GM12878 (cell line): Measurements from ENCODE around the gene AAR2. TPM values are rescaled to one million over a fixed set of nuclear protein-coding genes. Genes with fewer than 3 reads are reported as not detected.

Experiments
- NKRF ChIP-seq: fragments of 450-650 bp; conservative IDR thresholded peaks from 2 replicates; pipeline ENCODE4 v1.6.1; 2017; ENCODE audit warnings: mild to moderate bottlenecking, moderate library complexity
- ZNF274 ChIP-seq: IDR thresholded peaks from one replicate; pipeline ENCODE4 v1.8.0; 2011; ENCODE audit not compliant: insufficient read length, insufficient read depth
- polyA plus RNA-seq, 11 experiments: library from polyadenylated mRNA; depleted of rRNA in 4 of 11; unstranded in 6 of 11; stranded (reverse) in 5 of 11; fragments of >200 nt; fragmentation: Nextera tagmentation in 4 of 11; fragmentation: Illumina TruSeq in 1 of 11; extraction: Ambion mirVana in 4 of 11; extraction: Trizol in 1 of 11; gene quantifications; 1 replicate in 1 of 11; 2 replicates in 10 of 11; pipeline versions ENCODE4 v1.2.1 to v1.2.3, GENCODE V29; 2011 to 2016; ENCODE audit warnings: inconsistent platforms in 2 of 11, missing spikeins in 2 of 11, low read depth in 1 of 11
- total RNA-seq, 4 experiments: library from RNA; depleted of rRNA in 3 of 4; stranded (reverse); fragments of >200 nt in 3 of 4; fragmentation: Illumina TruSeq in 1 of 4; extraction: Trizol in 1 of 4; gene quantifications; 2 replicates each; pipeline versions ENCODE4 v1.2.1 to v1.2.3, GENCODE V29; 2013 to 2021

Gene AAR2
- total and polyA plus RNA-seq, 10 of the 15 experiments (the other 5 are each of a cell fraction or from before 2014, with no cell fraction given): 6.5 to 41.7 (median 30.3) TPM

GRCh38 chr20:36305602-36306551 lies 69.6 kb downstream of the AAR2 start, which contains the start of gene DLGAP4 (continued):
- no peak for TF ChIP-seq NKRF
- TF ChIP-seq ZNF274: no peak

Other genes starting within 250 kb of the AAR2 start
- gene EPB41L1, start 81.7 kb upstream of the AAR2 start, total RNA-seq (2014; rRNA removed): 0.11 and 0.82 TPM in 2 replicates
- gene EPB41L1, start 81.7 kb upstream of the AAR2 start, total RNA-seq (2014; rRNA removed; fragmentation: Illumina TruSeq; extraction: Trizol): 0.28 and 0.36 TPM in 2 replicates
- 0.36 and 0.40 TPM in 2 replicates for gene EPB41L1, start 81.7 kb upstream of the AAR2 start, total RNA-seq (2021)
- gene EPB41L1, start 81.7 kb upstream of the AAR2 start, polyA plus RNA-seq (2011; rRNA removed): 1.8 and 3.2 TPM in 2 replicates
- gene EPB41L1, start 81.7 kb upstream of the AAR2 start, polyA plus RNA-seq (2014; fragmentation: Illumina TruSeq; extraction: Trizol): 0.40 and 0.41 TPM in 2 replicates
- gene EPB41L1, start 81.7 kb upstream of the AAR2 start, polyA plus RNA-seq (2014; fragmentation: Nextera tagmentation; extraction: Ambion mirVana): under 1 TPM; 0.08 to 0.16 TPM
- gene EPB41L1, start 81.7 kb upstream of the AAR2 start, polyA plus RNA-seq (2014; rRNA removed): 0.45 and 0.56 TPM in 2 replicates
- gene EPB41L1, start 81.7 kb upstream of the AAR2 start, polyA plus RNA-seq (2016; fragmentation: Nextera tagmentation; extraction: Ambion mirVana): under 1 TPM; 0.24 to 0.27 TPM
- gene DLGAP4, start 69.9 kb downstream of the AAR2 start, total RNA-seq (2014; rRNA removed): 13.3 and 14.8 TPM in 2 replicates
- 9.7 and 12.1 TPM in 2 replicates for gene DLGAP4, start 69.9 kb downstream of the AAR2 start, total RNA-seq (2014; rRNA removed; fragmentation: Illumina TruSeq; extraction: Trizol)
- 42.4 and 43.3 TPM in 2 replicates for gene DLGAP4, start 69.9 kb downstream of the AAR2 start, total RNA-seq (2021)
- gene DLGAP4, start 69.9 kb downstream of the AAR2 start, polyA plus RNA-seq (2011; rRNA removed): 6.4 and 9.6 TPM in 2 replicates
- 22.5 and 29.6 TPM in 2 replicates for gene DLGAP4, start 69.9 kb downstream of the AAR2 start, polyA plus RNA-seq (2014; fragmentation: Illumina TruSeq; extraction: Trizol)
- gene DLGAP4, start 69.9 kb downstream of the AAR2 start, polyA plus RNA-seq (2014; fragmentation: Nextera tagmentation; extraction: Ambion mirVana): under 1 TPM; 0.42 to 0.90 TPM
- 25.3 and 28.8 TPM in 2 replicates for gene DLGAP4, start 69.9 kb downstream of the AAR2 start, polyA plus RNA-seq (2014; rRNA removed)
- gene DLGAP4, start 69.9 kb downstream of the AAR2 start, polyA plus RNA-seq (2016; fragmentation: Nextera tagmentation; extraction: Ambion mirVana): 10 to 100 TPM; 24.6 to 28.2 TPM